Vagina (tissue), 2 donors: ENCODE measurements around the gene LGR6.

Experiments
- CTCF ChIP-seq, 3 experiments: fragments of 450-650 bp in 2 of 3; fragments of 200-600 bp in 1 of 3; sonication (generic) in 1 of 3; IDR thresholded peaks; one replicate each; pipeline ENCODE4 v1.5.1; 2017 to 2019; ENCODE audit warnings: antibody characterized with exemption in 3 of 3, mild to moderate bottlenecking in 2 of 3, moderate library complexity in 2 of 3
- POLR2A ChIP-seq, 2 donors: fragments of 450-650 bp; IDR thresholded peaks; one replicate each; pipeline ENCODE4 v1.6.1; 2017; ENCODE audit warnings: antibody characterized with exemption in 2 of 2, mild to moderate bottlenecking in 2 of 2, moderate library complexity in 2 of 2

- TF ChIP-seq CTCF (IDR thresholded peaks at IDR 0.05) (no peak), POLR2A (IDR thresholded peaks at IDR 0.05) (no peak)
Observed at GRCh38 chr1:202210969-202211368, 17.4 kb downstream of the LGR6 start.
